ENCODE results near the gene AOPEP.

GRCh38 chr9:94714494-94714893, 12.0 kb upstream of the AOPEP start:
- TF ChIP-seq, protein P1, sequence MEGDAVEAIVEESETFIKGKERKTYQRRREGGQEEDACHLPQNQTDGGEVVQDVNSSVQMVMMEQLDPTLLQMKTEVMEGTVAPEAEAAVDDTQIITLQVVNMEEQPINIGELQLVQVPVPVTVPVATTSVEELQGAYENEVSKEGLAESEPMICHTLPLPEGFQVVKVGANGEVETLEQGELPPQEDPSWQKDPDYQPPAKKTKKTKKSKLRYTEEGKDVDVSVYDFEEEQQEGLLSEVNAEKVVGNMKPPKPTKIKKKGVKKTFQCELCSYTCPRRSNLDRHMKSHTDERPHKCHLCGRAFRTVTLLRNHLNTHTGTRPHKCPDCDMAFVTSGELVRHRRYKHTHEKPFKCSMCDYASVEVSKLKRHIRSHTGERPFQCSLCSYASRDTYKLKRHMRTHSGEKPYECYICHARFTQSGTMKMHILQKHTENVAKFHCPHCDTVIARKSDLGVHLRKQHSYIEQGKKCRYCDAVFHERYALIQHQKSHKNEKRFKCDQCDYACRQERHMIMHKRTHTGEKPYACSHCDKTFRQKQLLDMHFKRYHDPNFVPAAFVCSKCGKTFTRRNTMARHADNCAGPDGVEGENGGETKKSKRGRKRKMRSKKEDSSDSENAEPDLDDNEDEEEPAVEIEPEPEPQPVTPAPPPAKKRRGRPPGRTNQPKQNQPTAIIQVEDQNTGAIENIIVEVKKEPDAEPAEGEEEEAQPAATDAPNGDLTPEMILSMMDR (IDR thresholded peaks at IDR 0.05), result no peak
- TF ChIP-seq POLR2AphosphoS5 (IDR thresholded peaks at IDR 0.05), result no peak

All from gastroesophageal sphincter (tissue), 3 donors.